BLaER1 treated with 17β-estradiol and CSF1 and Interleukin-3, amounts not matched to agents 10 nM and 100 nM (cell line): Measurements from ENCODE around the gene COL18A1.

Experiments used
- H3K27ac ChIP-seq, 11 experiments: shearing (Covaris generic); formaldehyde crosslinking; 2 replicates each; pipeline ENCODE4 v1.8.1; 2022
- H3K27me3 ChIP-seq, 11 experiments: shearing (Covaris generic); formaldehyde crosslinking; 2 replicates each; pipeline ENCODE4 v1.8.1; 2022
- H3K36me3 ChIP-seq, 11 experiments: shearing (Covaris generic); formaldehyde crosslinking; 2 replicates each; pipeline ENCODE4 v1.8.1; 2022
- H3K4me1 ChIP-seq, 10 experiments: shearing (Covaris generic); formaldehyde crosslinking; 2 replicates each; pipeline ENCODE4 v1.8.1; 2022
- H3K4me2 ChIP-seq, 11 experiments: shearing (Covaris generic); formaldehyde crosslinking; 2 replicates each; pipeline ENCODE4 v1.8.1; 2022
- H3K4me3 ChIP-seq, 10 experiments: shearing (Covaris generic); formaldehyde crosslinking; 2 replicates each; pipeline ENCODE4 v1.8.1; 2022
- H3K9ac ChIP-seq, 11 experiments: shearing (Covaris generic); formaldehyde crosslinking; 2 replicates each; pipeline ENCODE4 v1.8.1; 2022
- H3K9me3 ChIP-seq, 11 experiments: shearing (Covaris generic); formaldehyde crosslinking; replicated peaks in 1 of 11; 2 replicates each; pipeline ENCODE4 v1.8.1; 2022
- H4K20me1 ChIP-seq, 11 experiments: shearing (Covaris generic); formaldehyde crosslinking; 2 replicates each; pipeline ENCODE4 v1.8.1; 2022
- Cebpa-rat ChIP-seq, 11 experiments: shearing (Covaris generic); IDR thresholded peaks; 2 replicates each; pipeline ENCODE4 v1.8.1; 2022

The COL18A1 gene

GRCh38 chr21:45461806-45462341, 56.9 kb downstream of the COL18A1 start:
- Histone ChIP-seq H3K9me3 (peaks cover 0 to 19% (median 6%) of the 10 kb centered on the region in 11 experiments; a peak in 12 of 22 replicates), H3K27me3 (no peaks in the 10 kb centered on the region; a peak in 1 of 22 replicates), H3K4me3 (no peak overlapping the region), H3K9ac (no peak overlapping the region), H3K27ac (no peak overlapping the region), H3K4me1 (peaks cover 3 to 84% (median 71%) of the 10 kb centered on the region in 10 experiments; a peak in 17 of 20 replicates), H4K20me1 (peaks cover 0 to 11% (median 0%) of the 10 kb centered on the region in 11 experiments; a peak in 2 of 22 replicates), H3K4me2 (peak overlapping the region in 3 of 11 experiments; percentile 54 to 84 (median 56); a peak in 3 of 22 replicates), H3K36me3 (no peaks in the 10 kb centered on the region)
- no peak for TF ChIP-seq Cebpa-rat (IDR thresholded peaks at IDR 0.05)

- Histone ChIP-seq H3K9me3 (peaks cover 0 to 19% (median 6%) of the 10 kb centered on the region in 11 experiments; a peak in 12 of 22 replicates), H3K9ac (no peak overlapping the region), H3K27ac (no peak overlapping the region), H3K4me1 (peaks cover 3 to 65% (median 53%) of the 10 kb centered on the region in 10 experiments; a peak in 17 of 20 replicates), H3K36me3 (no peaks in the 10 kb centered on the region), H4K20me1 (peaks cover 0 to 3% (median 0%) of the 10 kb centered on the region in 11 experiments; a peak in 1 of 22 replicates), H3K27me3 (no peaks in the 10 kb centered on the region), H3K4me2 (peak overlapping the region in 8 of 11 experiments; percentile 44 to 77 (median 65); a peak in 16 of 22 replicates), H3K4me3 (no peak overlapping the region)
- TF ChIP-seq Cebpa-rat (IDR thresholded peaks at IDR 0.05): no peak
Observed at GRCh38 chr21:45463871-45464270, 58.9 kb downstream of the COL18A1 start.

GRCh38 chr21:45464309-45464708, 59.3 kb downstream of the COL18A1 start:
- Histone ChIP-seq H4K20me1 (no peaks in the 10 kb centered on the region), H3K9ac (no peak overlapping the region), H3K4me1 (peaks cover 3 to 62% (median 49%) of the 10 kb centered on the region in 10 experiments; a peak in 16 of 20 replicates), H3K9me3 (peaks cover 0 to 19% (median 6%) of the 10 kb centered on the region in 11 experiments; a peak in 12 of 22 replicates), H3K27ac (no peak overlapping the region), H3K4me2 (peak overlapping the region in 8 of 11 experiments; percentile 44 to 77 (median 65); a peak in 16 of 22 replicates), H3K36me3 (no peaks in the 10 kb centered on the region), H3K4me3 (no peak overlapping the region), H3K27me3 (no peaks in the 10 kb centered on the region)
- no peak for TF ChIP-seq Cebpa-rat (IDR thresholded peaks at IDR 0.05)

GRCh38 chr21:45465105-45465504, 60.1 kb downstream of the COL18A1 start:
- no peak overlapping the region for H3K27ac ChIP-seq
- H3K4me3 ChIP-seq: no peak overlapping the region
- TF ChIP-seq Cebpa-rat (IDR thresholded peaks at IDR 0.05): no peak
- peaks cover 0 to 19% (median 6%) of the 10 kb centered on the region in 11 experiments; a peak in 12 of 22 replicates for H3K9me3 ChIP-seq
- H3K27me3 ChIP-seq: no peaks in the 10 kb centered on the region
- no peaks in the 10 kb centered on the region for H3K36me3 ChIP-seq
- H4K20me1 ChIP-seq: no peaks in the 10 kb centered on the region
- H3K4me2 ChIP-seq: peak overlapping the region in 8 of 11 experiments; percentile 44 to 77 (median 65); a peak in 16 of 22 replicates
- no peak overlapping the region for H3K9ac ChIP-seq
- H3K4me1 ChIP-seq: peaks cover 3 to 62% (median 48%) of the 10 kb centered on the region in 10 experiments; a peak in 16 of 20 replicates

- Histone ChIP-seq H3K4me3 (no peak overlapping the region), H3K9me3 (peaks cover 0 to 16% (median 6%) of the 10 kb centered on the region in 11 experiments; a peak in 12 of 22 replicates), H3K27ac (no peak overlapping the region), H4K20me1 (peaks cover 0 to 2% (median 0%) of the 10 kb centered on the region in 11 experiments; a peak in 1 of 22 replicates), H3K9ac (no peak overlapping the region), H3K27me3 (no peaks in the 10 kb centered on the region), H3K4me1 (peaks cover 6 to 62% (median 48%) of the 10 kb centered on the region in 10 experiments), H3K4me2 (peak overlapping the region in 8 of 11 experiments; percentile 44 to 77 (median 65); a peak in 16 of 22 replicates), H3K36me3 (no peaks in the 10 kb centered on the region)
- TF ChIP-seq Cebpa-rat (IDR thresholded peaks at IDR 0.05): no peak
Observed at GRCh38 chr21:45465611-45466329, 60.8 kb downstream of the COL18A1 start.

GRCh38 chr21:45466330-45467220, 61.6 kb downstream of the COL18A1 start:
- H3K4me1 ChIP-seq: peaks cover 12 to 62% (median 49%) of the 10 kb centered on the region in 10 experiments
- no peak for TF ChIP-seq Cebpa-rat (IDR thresholded peaks at IDR 0.05)
- no peaks in the 10 kb centered on the region for H3K27me3 ChIP-seq
- H3K27ac ChIP-seq: no peak overlapping the region
- H4K20me1 ChIP-seq: peaks cover 0 to 4% (median 0%) of the 10 kb centered on the region in 11 experiments; a peak in 1 of 22 replicates
- no peaks in the 10 kb centered on the region for H3K36me3 ChIP-seq
- no peak overlapping the region for H3K9ac ChIP-seq
- H3K4me2 ChIP-seq: peak overlapping the region in 5 of 11 experiments; percentile 57 to 77 (median 61); a peak in 5 of 22 replicates
- peaks cover 0 to 8% (median under 1%) of the 10 kb centered on the region in 11 experiments; a peak in 10 of 22 replicates for H3K9me3 ChIP-seq
- no peak overlapping the region for H3K4me3 ChIP-seq

- H3K27ac ChIP-seq: no peak overlapping the region
- H4K20me1 ChIP-seq: peaks cover 0 to 4% (median 0%) of the 10 kb centered on the region in 11 experiments; a peak in 1 of 22 replicates
- no peak for TF ChIP-seq Cebpa-rat (IDR thresholded peaks at IDR 0.05)
Observed at GRCh38 chr21:45467221-45467779, 62.3 kb downstream of the COL18A1 start.

More at GRCh38 chr21:45467221-45467779, 62.3 kb downstream of the COL18A1 start:
- peaks cover 17 to 67% (median 56%) of the 10 kb centered on the region in 10 experiments for H3K4me1 ChIP-seq
- peaks cover 0 to 1% (median 0%) of the 10 kb centered on the region in 11 experiments; a peak in 4 of 22 replicates for H3K9me3 ChIP-seq
- H3K27me3 ChIP-seq: peaks cover 0 to 2% (median 0%) of the 10 kb centered on the region in 11 experiments; a peak in 2 of 22 replicates
- no peak overlapping the region for H3K4me3 ChIP-seq
- no peak overlapping the region for H3K4me2 ChIP-seq
- no peak overlapping the region for H3K9ac ChIP-seq
- H3K36me3 ChIP-seq: no peaks in the 10 kb centered on the region
